Hematopoietic multipotent progenitor cell treated with erythropoietin and hydrocortisone succinate and interleukin-3 and kit ligand, for 15 days (in vitro differentiated cells): Measurements from ENCODE around the gene LMCD1.

Experiments
- DNase-seq: peaks from one replicate; pipeline ENCODE4 v3.0.0-alpha.2; 2015; ENCODE audit warnings: low spot score

LMCD1 gene

DNA sequence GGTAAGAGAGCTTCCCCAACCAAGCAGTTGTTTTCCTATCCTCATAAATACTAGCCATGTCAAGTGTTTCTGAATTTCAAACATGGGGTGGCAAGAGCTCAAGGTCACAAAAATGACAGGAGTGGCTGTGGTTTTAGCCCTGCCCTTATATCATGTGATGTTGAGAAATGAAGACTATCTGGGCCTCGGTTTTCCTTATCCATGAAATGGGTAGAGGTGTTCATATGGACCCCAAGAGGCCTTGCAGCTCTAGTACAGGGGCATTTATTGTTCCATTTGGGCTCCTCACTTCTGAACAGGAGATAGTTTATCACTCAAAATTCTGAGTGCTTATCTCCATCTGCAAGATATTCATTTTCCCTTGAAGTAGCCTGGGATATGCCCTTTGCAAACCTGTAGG lies 35.8 kb downstream of the LMCD1 start:
- no peak for DNase-seq

DNA sequence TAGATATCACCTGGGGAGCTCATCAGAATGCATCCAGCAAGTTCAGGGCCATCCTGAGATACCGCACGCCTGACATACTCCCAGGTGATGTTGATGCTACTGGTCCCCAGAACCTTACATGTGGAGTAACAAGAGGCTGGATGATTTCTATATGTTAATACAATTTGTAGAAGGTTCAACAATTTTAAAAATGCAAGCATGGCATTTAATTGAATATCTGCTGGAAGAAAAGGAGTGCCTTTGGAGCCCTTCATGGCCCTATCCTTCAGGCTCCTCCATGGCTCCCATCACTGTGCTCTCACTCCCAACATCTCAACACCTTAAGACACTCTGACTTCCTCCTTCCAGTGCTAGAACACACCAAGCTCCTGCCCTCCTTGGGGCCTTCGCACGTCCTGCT lies 36.6 kb downstream of the LMCD1 start:
- DNase-seq = no peak

DNA sequence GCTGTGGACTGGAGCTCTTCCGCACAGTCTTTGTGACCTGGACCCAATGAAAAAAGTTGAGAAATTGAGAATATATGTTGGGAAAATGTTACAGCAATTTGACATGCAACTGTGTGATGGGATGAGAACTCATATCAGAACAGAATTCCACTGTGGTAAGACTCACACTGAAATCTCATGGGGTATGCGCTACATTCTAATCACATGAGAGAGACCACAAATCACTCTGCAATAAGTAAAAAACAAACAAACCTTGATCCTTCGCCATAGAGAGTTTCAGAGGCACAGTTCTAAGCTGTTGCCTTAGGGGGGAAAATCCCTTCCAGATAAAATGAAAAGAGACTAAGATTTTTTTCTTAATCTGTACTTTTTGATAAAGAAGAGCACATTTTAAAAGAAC lies 37.3 kb downstream of the LMCD1 start:
- no peak for DNase-seq

DNA sequence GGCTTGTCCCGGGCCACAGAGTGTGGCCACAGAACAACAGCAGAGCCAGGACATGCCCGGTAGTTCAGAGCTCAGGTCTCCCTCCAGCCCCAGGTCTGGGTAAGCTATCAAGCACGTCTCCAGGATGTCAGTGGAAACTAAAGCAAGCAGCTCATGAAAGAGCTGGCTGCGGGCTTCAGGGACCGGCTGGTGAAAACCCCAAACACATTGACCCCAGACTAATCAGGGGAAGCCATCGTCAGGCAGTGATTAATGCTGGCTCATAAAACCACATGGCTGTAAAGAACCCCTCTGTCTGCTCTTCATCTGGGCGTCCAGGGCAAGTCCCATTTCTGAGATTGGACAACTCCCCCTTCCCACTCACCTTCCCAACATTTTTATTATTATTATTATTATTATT lies 37.8 kb downstream of the LMCD1 start:
- DNase-seq = no peak

DNA sequence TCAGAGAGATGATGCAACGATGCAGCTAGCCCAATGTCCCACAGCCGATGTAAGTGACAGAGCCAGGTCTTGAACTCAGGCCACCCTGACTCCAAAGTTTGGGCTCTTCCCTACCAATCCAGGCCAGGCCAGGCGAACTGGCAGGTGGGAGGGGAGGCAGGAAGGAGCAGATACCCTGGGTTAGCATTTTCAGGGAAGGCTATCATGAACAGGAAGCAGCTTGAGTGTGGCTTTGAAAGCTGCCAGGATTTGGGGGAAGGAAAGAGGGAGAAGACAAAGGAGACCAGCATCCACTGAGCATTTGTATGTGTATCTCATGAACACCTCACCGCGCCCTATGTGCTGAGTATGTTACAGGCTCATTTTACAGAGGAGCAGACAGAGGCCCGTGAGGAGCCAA lies 38.8 kb downstream of the LMCD1 start:
- DNase-seq = no peak

DNA sequence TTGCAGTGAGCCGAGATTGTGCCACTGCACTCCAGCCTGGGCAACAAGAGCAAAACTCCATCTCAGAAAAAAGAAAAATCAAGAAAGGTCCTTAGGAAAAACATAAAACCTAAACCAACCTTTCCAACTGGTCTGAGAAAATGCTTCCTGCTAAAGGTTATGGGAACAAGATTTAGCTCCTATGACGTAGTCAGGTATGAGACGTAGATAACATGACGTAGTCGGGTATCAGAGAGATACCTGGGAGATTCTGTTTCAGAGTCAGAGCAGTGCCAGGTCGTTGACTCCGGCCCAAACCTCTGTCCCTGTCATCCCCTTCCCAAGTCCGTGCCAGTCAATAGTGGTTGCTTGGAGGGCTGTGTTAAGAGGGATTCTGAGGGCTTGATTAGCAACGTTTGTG lies 39.9 kb downstream of the LMCD1 start:
- DNase-seq = no peak

DNA sequence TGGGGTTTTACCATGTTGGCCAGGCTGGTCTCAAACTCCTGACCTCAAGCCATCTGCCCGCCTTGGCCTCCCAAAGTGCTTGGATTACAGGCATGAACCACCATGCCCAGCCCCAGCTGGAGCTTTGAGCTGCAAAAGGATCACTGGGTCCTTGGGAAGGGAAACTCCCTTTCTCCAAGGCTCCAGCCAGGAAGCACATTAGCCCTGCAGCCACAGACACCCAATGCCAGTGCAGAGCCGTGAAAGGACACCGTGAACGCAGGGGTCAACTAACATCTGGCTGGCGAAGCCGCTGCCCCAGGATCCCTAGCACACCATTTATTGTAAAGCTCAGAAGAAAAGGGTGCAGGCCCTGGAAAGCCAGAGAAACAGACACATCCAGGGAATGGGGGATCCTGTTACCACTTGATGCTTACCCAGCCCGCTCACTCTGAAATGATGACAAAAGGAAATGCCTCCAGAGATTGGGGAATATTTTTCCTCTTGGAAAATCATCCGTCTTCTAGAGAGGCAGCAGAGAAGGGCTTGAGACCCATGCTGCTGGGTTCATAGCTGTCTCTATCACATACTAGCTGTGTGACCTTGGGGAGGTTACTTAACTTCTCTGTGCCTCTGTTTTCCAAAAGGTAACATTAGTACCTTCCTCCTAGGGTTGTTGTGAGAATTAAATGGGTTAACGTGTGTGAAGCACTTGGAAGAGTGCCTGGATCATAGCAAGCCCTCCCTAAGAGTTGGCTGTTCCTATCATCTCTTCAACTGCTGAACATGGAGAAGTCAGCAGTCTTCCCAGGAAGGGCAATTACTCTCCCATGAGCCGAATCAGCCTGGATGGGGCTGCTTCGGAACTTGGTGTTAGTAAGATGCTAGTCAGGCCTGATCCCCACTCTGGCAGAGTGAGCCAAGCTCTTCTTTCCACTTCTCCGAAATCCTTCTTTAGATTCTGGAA lies 40.8 kb downstream of the LMCD1 start:
- no peak for DNase-seq

DNA sequence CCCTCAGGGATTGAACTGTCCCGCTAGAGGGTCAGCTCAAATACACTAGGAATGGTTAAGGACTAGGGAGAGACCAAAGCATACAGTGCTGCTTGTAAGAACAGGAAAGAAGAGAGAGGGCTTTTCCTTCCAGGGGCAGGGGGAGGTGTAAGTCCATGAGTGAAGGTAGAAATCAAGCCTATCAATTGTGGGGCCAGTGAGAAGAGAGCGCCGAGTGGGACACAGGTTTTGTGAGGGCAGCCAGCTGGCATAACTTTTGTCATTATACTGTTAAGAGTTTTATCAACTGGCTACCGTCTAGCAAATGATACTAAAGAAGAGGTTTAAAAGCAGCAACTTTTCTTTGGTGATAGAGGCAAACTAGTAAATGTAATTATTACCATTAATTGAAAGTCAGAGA lies 45.0 kb downstream of the LMCD1 start:
- no peak for DNase-seq

DNA sequence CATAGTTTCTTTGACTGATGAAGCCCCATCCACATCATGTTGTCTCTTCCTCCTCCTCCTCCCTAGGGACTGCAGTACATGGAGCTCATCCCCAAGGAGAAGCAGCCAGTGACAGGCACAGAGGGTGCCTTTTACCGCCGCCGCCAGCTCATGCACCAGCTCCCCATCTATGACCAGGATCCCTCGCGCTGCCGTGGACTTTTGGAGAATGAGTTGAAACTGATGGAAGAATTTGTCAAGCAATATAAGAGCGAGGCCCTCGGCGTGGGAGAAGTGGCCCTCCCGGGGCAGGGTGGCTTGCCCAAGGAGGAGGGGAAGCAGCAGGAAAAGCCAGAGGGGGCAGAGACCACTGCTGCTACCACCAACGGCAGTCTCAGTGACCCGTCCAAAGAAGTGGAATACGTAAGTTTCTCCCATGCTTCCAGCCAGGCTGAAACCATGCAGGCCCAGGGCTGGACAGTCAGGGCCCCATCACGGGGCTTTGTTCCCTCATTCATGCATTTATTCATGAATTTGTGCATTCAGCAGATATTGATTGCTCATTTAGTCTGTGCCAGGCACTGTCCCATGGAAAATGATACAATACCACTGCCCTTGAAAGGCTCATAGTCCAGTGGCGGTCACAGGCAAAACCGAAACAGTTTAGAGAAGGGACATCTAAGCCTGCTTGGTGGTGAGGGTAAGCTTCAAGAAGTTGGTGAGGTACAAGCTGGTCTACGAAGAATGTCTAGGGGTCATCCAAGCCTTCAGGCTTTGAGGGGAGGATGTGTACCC lies 47.1 kb downstream of the LMCD1 start:
- no peak for DNase-seq

DNA sequence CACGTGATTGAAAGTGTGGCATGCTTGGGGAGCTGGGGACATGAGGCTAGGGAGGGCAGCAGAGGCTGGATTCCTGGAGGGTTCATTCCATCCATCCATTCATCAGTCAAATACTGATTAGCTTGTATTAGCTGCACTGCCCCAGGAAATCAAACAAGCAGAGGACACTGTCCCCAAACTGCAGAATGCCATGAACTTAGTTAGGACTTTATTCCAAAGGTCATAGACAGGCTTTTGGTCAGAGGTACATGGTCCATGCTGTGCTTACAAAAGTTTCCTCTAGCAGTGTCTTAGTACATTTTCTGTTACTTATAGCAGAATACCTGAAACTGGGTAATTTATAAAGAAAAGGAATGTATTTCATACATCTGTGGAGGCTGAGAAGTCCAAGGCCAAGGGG lies 47.7 kb downstream of the LMCD1 start:
- DNase-seq = no peak

DNA sequence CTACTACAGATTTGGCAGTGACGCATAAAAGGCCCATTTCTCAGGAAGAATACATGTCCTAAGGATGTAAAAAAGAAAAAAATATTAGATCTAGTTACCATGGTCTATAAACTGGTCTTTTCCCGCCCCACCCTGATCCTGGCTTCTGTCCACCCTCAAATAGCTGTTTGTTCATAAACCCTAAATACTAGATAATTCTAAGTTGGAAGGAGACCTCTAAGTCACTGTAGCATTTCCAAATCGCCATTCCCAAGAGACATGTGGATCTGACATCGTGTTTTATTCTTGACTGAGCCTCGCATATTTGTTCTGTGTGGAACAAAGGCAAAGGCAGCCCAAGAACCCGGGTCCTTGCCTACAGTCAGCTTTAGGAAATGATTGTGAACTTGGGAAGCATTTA lies 49.0 kb downstream of the LMCD1 start:
- DNase-seq = no peak

DNA sequence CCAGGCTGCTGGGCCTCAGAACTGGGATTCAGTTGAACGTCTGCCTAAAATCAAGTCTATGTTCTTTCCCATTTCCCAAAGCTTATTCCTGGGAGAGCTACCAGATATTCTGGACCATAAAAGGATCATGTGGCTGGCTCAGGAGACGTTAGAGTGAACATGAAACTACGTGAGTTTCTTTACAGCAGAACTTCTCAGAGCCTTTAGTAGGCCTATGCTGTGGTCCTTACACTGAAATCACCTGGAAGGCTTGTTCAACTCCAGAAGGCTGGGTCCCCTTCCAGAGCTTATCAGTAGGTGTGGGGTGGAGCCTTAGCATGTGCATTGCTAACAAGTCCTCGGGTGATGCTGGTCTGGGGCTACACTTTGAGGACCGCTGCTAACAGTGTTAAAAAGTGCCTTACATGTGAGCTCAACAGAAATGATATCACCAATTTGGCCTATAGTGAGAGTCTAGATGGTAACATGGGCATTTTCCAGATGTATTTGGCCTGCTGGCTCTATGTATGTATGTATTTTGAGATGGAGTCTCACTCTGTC lies 50.7 kb downstream of the LMCD1 start:
- DNase-seq = no peak

DNA sequence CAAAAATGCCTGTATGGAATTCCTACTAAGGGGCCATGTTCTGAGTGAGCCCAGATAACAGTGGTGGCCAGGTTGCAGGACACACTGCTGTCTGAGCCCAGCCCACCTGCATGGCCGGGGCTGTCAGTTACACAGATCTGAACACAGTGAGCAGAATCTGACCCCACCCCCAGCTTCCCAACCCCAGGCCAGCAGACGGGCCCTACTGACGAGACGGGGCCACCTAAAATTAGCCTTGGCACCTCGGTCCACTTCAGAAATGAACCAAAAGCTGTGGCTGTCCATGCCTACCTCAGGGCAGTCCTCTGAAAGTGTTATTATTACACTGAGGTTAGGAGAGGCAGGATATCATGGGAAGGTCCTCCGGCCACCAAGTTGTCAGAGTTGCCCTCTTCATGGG lies 51.8 kb downstream of the LMCD1 start:
- DNase-seq = no peak

DNA sequence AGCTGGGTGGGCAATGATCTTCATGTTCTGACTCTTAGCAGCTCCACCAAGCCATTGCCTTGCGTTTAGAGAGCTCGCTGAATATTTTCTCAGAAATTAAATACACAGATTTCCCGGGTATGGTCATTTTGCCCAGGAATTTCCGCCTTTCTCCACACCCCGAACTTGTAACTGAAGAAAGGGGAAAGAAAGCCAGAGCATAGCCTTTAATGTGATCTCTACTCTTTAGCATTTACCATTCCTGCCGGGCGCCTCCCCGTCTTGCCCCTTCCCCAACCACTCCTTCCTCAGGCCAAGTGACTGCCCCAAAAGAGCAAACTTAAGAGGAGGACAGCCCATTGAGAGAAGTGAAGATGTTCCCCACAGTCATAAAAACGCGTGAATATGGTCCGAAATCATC lies 53.1 kb downstream of the LMCD1 start:
- no peak for DNase-seq

DNA sequence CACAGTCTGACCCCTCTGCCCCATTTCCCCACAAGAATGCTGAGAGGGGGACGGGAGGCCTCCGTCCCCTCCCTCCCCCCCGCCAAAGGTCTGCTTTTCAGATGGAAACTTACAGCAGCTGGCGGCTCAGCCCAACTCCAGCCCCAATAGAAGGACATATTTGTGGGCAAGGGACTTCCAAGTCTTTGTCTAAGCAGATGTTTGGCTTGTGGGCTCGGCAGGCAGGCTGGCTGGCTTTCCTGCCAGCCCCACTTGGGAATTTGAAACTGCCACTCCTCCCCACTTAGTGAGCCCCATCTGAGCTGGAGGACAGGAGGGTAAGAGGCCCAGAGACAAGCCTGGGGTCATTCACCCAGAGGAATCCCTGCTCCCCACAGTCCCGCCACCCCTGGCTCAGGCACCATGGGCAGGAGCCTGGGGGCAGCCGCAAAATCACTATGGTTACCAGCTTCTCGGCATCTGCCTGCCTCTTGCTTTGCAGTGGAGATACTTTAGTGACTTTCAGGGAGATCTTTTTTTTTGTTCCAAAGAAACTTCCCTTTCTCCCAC lies 53.6 kb downstream of the LMCD1 start:
- DNase-seq = no peak

DNA sequence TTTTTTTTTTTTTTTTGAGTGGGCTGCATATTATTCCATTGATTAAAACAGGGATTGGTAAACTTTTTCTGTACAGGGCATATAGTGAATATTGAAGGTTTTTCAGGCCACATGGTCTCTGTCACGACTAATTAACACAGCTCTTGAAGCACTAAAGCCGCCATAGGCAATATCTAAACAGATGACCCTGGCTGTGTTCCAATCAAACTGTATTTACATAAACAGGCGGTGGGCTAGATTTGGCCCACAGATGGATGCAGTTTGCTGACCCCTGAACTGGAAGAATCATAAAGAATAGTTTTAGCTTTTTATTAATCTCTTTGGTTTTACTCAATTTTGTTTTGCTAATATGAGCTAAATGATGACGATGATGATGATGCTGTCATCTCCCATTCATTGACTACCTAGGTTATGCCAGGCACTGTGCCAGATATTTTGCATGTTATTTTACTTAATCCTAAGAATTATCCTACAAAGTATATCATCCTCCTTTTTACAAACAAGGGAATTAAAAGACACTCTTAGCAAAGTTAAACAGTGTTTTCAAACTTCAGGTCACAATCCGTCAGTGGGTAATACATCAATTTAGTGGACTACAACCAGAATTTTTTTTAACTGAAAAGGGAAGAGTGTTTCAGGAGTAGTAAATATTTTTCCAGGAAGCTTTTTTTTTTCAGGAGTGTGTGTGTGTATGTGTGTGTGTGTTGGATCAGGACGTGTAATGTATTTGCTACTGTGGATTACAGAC lies 54.3 kb downstream of the LMCD1 start:
- no peak for DNase-seq

DNA sequence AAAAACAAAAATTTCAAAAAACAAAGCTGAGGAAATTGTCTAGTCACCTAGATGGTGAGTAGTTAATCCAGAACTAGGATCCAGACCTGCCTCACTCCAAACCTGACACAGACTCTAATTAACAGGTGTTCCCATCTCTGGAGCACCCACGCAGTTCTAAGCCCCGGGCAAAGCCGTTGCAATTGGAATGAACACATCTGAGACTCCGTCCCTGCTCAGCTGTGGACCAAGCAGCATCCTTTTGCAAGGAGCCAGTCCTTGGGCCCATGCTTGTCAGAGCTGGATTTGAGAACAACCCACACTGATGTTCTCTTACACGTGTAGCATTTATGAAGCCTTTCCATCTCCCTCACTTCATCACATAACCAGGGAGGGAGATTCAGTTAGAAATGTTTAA lies 54.8 kb downstream of the LMCD1 start:
- DNase-seq = no peak

DNA sequence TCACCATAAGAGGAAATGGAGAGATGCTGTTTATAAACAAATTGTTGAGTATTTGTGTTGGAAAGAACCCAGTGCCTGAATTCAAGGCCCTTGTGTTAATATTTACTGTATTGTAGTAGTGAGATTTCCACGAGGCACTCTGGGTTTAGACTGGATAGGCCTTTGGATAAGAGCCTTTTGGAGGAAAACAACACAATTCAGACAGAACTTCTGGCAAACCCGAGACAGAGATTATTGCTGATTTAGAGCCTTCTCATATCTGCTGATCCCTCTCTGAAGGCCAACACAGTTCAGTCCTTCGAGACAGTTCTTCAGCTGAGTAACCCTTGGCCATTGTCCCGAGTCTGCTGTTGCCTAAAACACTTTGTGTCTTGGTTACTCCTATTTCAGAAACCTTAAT lies 55.7 kb downstream of the LMCD1 start:
- no peak for DNase-seq

DNA sequence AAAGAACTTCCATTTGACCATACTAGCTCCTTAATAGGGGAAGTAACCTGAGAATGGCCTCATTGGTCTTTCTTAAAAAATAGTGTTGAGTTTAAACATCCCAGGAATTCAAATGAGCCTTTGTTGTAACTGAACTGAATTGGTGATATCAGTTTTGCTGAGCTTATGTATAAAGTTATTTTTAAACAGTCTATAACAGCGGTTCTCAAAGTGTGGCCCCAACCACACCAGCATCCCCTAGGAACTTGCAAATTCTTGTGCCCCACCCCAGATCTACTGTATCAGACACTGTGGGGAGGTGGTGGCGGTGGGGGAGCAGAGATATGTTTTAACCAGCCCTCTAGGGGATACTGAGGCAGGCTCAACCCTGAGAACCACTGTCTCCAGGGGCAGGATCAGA lies 57.0 kb downstream of the LMCD1 start:
- no peak for DNase-seq

DNA sequence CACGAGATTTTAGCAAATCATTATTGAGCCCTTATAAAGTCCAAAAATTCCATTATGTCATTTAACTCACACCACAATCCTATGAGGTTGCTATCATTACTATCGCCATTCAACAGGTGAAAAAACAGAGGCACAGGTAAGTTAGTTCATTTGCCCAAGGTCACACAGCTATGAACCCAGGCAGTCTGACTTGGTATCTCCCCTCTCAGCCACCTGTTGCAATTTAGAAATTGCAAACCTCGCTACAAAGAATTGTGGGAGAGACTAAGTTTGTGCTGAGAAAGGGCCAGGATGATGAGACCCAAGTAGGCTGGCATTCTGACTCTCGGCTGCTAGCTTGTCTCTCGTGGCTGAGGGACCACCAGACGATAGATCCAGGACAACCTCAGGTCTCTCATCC lies 57.7 kb downstream of the LMCD1 start:
- no peak for DNase-seq

DNA sequence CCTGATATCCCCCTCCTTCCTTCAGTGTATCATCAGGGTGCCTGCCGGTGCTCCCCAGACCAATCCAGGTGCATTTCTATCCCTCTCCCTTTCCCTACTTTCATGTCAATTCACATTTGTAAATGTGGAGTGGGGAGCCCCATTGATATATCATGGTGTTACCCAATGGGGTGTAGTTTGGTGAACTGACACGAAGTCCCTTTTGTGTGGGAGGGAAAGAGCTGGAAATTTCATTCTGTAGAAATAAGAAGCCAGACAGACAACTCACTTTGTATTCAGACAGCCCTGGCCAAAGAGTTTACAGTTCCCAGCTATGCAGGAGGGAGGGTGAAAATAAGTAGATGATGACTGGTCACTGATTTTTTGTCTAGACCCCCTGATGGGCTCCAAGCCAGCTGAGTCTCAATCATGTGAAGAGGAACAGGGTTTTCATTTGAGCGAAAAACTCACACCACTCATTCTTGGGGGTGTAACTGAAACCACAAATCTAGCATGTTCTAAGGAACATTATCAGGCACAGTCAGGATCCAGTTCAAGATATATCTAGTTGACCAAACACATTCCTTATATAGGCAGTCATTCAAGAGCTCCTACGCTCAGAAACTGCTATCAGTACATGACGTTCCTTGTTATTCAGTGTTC lies 58.9 kb downstream of the LMCD1 start:
- no peak for DNase-seq

DNA sequence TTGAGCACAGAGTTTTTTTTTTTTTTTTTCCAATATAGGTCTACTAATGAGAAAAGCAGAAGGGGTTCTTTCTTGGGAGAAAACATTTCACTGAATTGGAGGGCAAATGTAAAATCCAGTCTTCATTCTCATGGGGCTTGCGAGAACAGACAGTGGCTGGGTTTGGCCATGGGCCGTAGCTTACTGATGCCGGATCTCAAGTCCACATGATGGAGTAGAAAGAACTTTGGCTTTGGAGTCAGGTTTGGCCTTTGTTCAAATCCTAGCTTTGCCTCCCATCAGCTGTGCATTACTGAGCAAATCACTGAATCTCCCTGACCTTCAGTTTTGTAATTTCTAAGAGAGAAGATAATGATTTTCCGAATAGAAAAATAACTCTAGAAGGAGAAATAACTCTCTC lies 59.7 kb downstream of the LMCD1 start:
- no peak for DNase-seq
